ENCODE measurements around the gene IL17RD. TPM values are rescaled to one million over a fixed set of nuclear protein-coding genes. Genes with fewer than 3 reads are reported as not detected.

IL17RD gene
- total and polyA plus RNA-seq, 5 donors, result 0.59 to 2.8 (median 2.1) TPM

GRCh38 chr3:57048728-57049127, 116.4 kb downstream of the IL17RD start:
- intact Hi-C loops (cut with DNase I), result no loop called here
- Histone ChIP-seq H3K4me3 (ENCODE audit: low read length) (no peak overlapping the region), H3K9me3 (ENCODE audit: control insufficient read depth, low read length) (no peaks in the 10 kb centered on the region), H3K4me1 (ENCODE audit: control insufficient read depth, insufficient read depth, low read length) (peaks cover 5% of the 10 kb centered on the region), H3K27ac (ENCODE audit: low read length) (no peak overlapping the region), H3K27me3 (ENCODE audit: control insufficient read depth, insufficient read depth) (no peaks in the 10 kb centered on the region)
- no peak for ATAC-seq
- no peak for DNase-seq
- 82% methylated on average over 4 of the region's 4 CpGs for WGBS

GRCh38 chr3:57048052-57048671, 117.0 kb downstream of the IL17RD start:
- DNase-seq (no peak), ATAC-seq (peak; percentile 56 to 65)
- intact Hi-C loops (cut with DNase I), result no loop called here
- Histone ChIP-seq H3K4me1 (ENCODE audit: control insufficient read depth, insufficient read depth, low read length) (peaks cover 5% of the 10 kb centered on the region), H3K4me3 (ENCODE audit: low read length) (no peak overlapping the region), H3K27ac (ENCODE audit: low read length) (no peak overlapping the region), H3K9me3 (ENCODE audit: control insufficient read depth, low read length) (no peaks in the 10 kb centered on the region), H3K27me3 (ENCODE audit: control insufficient read depth, insufficient read depth) (no peaks in the 10 kb centered on the region)
- WGBS, result 53% methylated on average over 8 of the region's 8 CpGs

- intact Hi-C loops (cut with DNase I), result no loop called here
Measured at GRCh38 chr3:57046101-57046765, 118.9 kb downstream of the IL17RD start.

GRCh38 chr3:57043518-57043917, 121.6 kb downstream of the IL17RD start:
- intact Hi-C loops (cut with DNase I), result no loop called here
- peaks cover 5% of the 10 kb centered on the region for H3K4me1 ChIP-seq (ENCODE audit: control insufficient read depth, insufficient read depth, low read length)
- 0% methylated on average over 1 of the region's 1 CpG for WGBS
- H3K27me3 ChIP-seq (ENCODE audit: control insufficient read depth, insufficient read depth), result no peaks in the 10 kb centered on the region
- H3K9me3 ChIP-seq (ENCODE audit: control insufficient read depth, low read length), result no peaks in the 10 kb centered on the region
- no peak overlapping the region for H3K27ac ChIP-seq (ENCODE audit: low read length)
- no peak for DNase-seq
- H3K4me3 ChIP-seq (ENCODE audit: low read length), result no peak overlapping the region
- ATAC-seq, result no peak

More at GRCh38 chr3:57046101-57046765, 118.9 kb downstream of the IL17RD start:
- Histone ChIP-seq H3K9me3 (ENCODE audit: control insufficient read depth, low read length) (no peaks in the 10 kb centered on the region), H3K4me1 (ENCODE audit: control insufficient read depth, insufficient read depth, low read length) (peaks cover 5% of the 10 kb centered on the region), H3K27ac (ENCODE audit: low read length) (no peak overlapping the region), H3K27me3 (ENCODE audit: control insufficient read depth, insufficient read depth) (no peaks in the 10 kb centered on the region), H3K4me3 (ENCODE audit: low read length) (no peak overlapping the region)
- ATAC-seq (no peak), DNase-seq (no peak)
- 43% methylated on average over 7 of the region's 7 CpGs for WGBS

GRCh38 chr3:57041674-57042073, 123.5 kb downstream of the IL17RD start:
- WGBS, result 34% methylated on average over 6 of the region's 6 CpGs
- peak; percentile 38 to 69 (median 66) for DNase-seq

More at GRCh38 chr3:57041674-57042073, 123.5 kb downstream of the IL17RD start:
- Histone ChIP-seq H3K4me1 (ENCODE audit: control insufficient read depth, insufficient read depth, low read length) (peaks cover 2% of the 10 kb centered on the region), H3K27me3 (ENCODE audit: control insufficient read depth, insufficient read depth) (no peaks in the 10 kb centered on the region), H3K4me3 (ENCODE audit: low read length) (no peak overlapping the region), H3K9me3 (ENCODE audit: control insufficient read depth, low read length) (no peaks in the 10 kb centered on the region), H3K27ac (ENCODE audit: low read length) (no peak overlapping the region)
- intact Hi-C loops (cut with DNase I), result no loop called here
- peak; percentile 59 to 63 for ATAC-seq

Other genes with a start within 250 kb of the IL17RD start
- not detected for gene SPATA12, start 104.7 kb downstream of the IL17RD start, total RNA-seq
- 0.02 TPM for gene SPATA12, start 104.7 kb downstream of the IL17RD start, polyA plus RNA-seq
- gene HESX1, start 34.6 kb upstream of the IL17RD start, total RNA-seq, result under 1 TPM in 2 of 4 donors, not detected in 2; 0.34 to 0.38 TPM
- gene HESX1, start 34.6 kb upstream of the IL17RD start, polyA plus RNA-seq, result 0.63 TPM
- gene APPL1, start 62.4 kb upstream of the IL17RD start, total RNA-seq, result 10 to 100 TPM; 33.7 to 39.5 (median 38.1) TPM
- 12.5 TPM for gene APPL1, start 62.4 kb upstream of the IL17RD start, polyA plus RNA-seq
- gene ASB14, start 127.3 kb upstream of the IL17RD start, total RNA-seq, result 1 to 10 TPM in 2 of 4 donors, under 1 TPM in 1, not detected in 1; 0.26 to 1.8 (median 1.3) TPM
- 0.57 TPM for gene ASB14, start 127.3 kb upstream of the IL17RD start, polyA plus RNA-seq

Data from right cardiac atrium (tissue), 5 donors.